ENCODE data around the gene ANAPC2.

GRCh38 chr9:137194388-137194787 is 6.0 kb upstream of the ANAPC2 start:
- TF ChIP-seq, protein P1, sequence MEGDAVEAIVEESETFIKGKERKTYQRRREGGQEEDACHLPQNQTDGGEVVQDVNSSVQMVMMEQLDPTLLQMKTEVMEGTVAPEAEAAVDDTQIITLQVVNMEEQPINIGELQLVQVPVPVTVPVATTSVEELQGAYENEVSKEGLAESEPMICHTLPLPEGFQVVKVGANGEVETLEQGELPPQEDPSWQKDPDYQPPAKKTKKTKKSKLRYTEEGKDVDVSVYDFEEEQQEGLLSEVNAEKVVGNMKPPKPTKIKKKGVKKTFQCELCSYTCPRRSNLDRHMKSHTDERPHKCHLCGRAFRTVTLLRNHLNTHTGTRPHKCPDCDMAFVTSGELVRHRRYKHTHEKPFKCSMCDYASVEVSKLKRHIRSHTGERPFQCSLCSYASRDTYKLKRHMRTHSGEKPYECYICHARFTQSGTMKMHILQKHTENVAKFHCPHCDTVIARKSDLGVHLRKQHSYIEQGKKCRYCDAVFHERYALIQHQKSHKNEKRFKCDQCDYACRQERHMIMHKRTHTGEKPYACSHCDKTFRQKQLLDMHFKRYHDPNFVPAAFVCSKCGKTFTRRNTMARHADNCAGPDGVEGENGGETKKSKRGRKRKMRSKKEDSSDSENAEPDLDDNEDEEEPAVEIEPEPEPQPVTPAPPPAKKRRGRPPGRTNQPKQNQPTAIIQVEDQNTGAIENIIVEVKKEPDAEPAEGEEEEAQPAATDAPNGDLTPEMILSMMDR (conservative IDR thresholded peaks at IDR 0.05): no peak
- TF ChIP-seq EZH2 (IDR thresholded peaks at IDR 0.05; ENCODE audit: low read depth): no peak

Data from PC-9 (cell line).